Measurements from ENCODE around the gene ANK2. TPM values are rescaled to one million over a fixed set of nuclear protein-coding genes. Genes with fewer than 3 reads are reported as not detected.
A peak's percentile ranks its signal among the peaks of the same experiment; 100 is the strongest.

Gene ANK2
- total RNA-seq, 2 donors from 2014 or later: 9.9 to 11.5 TPM

DNA sequence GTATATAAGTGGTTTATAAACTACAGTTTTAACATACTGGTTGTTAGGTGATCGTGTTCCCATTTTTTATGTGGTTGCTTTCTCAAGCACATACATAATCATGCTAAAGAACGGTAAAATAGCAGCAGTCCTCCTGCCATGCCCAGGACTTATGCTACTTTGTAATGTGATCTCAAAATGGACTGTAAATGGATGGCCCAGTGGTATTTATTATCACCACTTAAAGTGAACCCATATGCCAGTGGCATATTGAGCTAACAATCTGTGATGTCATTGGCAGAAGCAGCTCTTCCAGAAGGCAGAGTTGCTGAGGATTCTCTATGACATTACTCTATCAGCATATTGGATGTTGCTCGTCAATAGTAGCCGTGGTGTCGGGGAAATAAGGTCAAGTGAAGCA, 28.6 kb downstream of the ANK2 start:
- DNase-seq (no peak), ATAC-seq (no peak)
- H3K27me3 ChIP-seq: no peaks in the 10 kb centered on the region
- no peak for TF ChIP-seq POLR2A (IDR thresholded peaks at IDR 0.05)
- no peaks in the 10 kb centered on the region for H3K4me1 ChIP-seq
- no peak overlapping the region for H3K27ac ChIP-seq
- no peaks in the 10 kb centered on the region for H3K9me3 ChIP-seq
- intact Hi-C loops (cut with DNase I): no loop called here
- 84 to 88% methylated on average over 5 of the region's 5 CpGs for WGBS, 2 donors
- no peak overlapping the region for H3K4me3 ChIP-seq
- no peaks in the 10 kb centered on the region for H3K36me3 ChIP-seq (replicated peaks in 1 of 2; ENCODE audit: insufficient read depth in 1 of 2, low read depth in 2 of 2)

GRCh38 chr4:113080050-113080449, 30.6 kb downstream of the ANK2 start:
- ATAC-seq: peak; percentile 38
- Histone ChIP-seq H3K36me3 (replicated peaks in 1 of 2; ENCODE audit: insufficient read depth in 1 of 2, low read depth in 2 of 2) (no peaks in the 10 kb centered on the region), H3K4me3 (no peak overlapping the region), H3K9me3 (no peaks in the 10 kb centered on the region), H3K27me3 (no peaks in the 10 kb centered on the region), H3K27ac (no peak overlapping the region), H3K4me1 (no peaks in the 10 kb centered on the region)
- WGBS, 2 donors: 60 to 79% methylated on average over 9 of the region's 9 CpGs
- intact Hi-C loops (cut with DNase I): no loop called here
- DNase-seq: no peak
- TF ChIP-seq CTCF (IDR thresholded peaks at IDR 0.05) (no peak), POLR2A (IDR thresholded peaks at IDR 0.05) (no peak)

DNA sequence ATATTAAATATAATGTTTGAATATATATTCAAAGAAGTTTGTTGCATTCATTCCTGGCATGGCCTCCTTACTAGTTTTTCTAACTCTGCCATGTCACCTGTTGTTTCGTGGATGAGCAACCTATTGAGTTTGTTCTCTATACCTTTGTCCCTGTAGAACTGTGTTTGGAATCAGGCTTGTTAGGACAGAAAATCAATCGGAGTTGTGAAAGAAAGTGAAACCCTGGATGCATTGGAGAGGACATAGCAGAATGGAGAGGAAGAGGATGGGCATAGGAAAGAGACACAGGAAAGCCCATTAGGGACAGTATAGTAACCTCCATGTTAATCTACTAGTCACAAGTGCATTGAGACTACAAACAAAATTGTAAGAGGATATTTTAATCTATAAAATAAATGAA, 31.2 kb downstream of the ANK2 start:
- intact Hi-C loops (cut with DNase I): no loop called here
- H3K27me3 ChIP-seq: no peaks in the 10 kb centered on the region
- no peaks in the 10 kb centered on the region for H3K9me3 ChIP-seq
- DNase-seq (no peak), ATAC-seq (no peak)
- WGBS, 2 donors: 42 to 44% methylated on average over 2 of the region's 2 CpGs
- H3K4me1 ChIP-seq: no peaks in the 10 kb centered on the region
- H3K27ac ChIP-seq: no peak overlapping the region
- no peak for TF ChIP-seq POLR2A (IDR thresholded peaks at IDR 0.05)
- TF ChIP-seq CTCF (IDR thresholded peaks at IDR 0.05): no peak
- no peak overlapping the region for H3K4me3 ChIP-seq
- H3K36me3 ChIP-seq (replicated peaks in 1 of 2; ENCODE audit: insufficient read depth in 1 of 2, low read depth in 2 of 2): no peaks in the 10 kb centered on the region

DNA sequence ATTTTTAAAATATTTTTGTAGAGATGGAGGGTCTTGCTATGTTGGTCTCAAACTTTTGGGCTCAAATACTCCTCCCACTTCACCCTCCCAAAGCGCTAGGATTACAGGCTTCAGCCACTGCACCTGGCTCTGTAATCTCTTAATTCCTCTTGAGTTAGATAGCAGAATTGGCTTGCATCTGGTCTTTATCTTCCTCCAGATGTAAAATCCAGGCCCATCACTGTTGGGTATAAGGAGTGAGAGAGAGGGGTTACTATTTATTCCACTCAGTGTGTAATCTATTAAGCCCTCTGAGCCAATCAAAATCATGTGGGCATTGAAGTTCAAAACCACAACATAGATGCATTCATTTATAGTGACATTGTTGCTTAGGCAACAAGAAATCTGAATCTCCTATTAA, 33.9 kb downstream of the ANK2 start:
- Histone ChIP-seq H3K27me3 (no peaks in the 10 kb centered on the region), H3K4me1 (no peaks in the 10 kb centered on the region), H3K27ac (no peak overlapping the region), H3K4me3 (no peak overlapping the region), H3K9me3 (no peaks in the 10 kb centered on the region), H3K36me3 (replicated peaks in 1 of 2; ENCODE audit: insufficient read depth in 1 of 2, low read depth in 2 of 2) (no peaks in the 10 kb centered on the region)
- no peak for TF ChIP-seq CTCF (IDR thresholded peaks at IDR 0.05)
- TF ChIP-seq POLR2A (IDR thresholded peaks at IDR 0.05): no peak
- intact Hi-C loops (cut with DNase I): no loop called here
- WGBS, 2 donors: 67 to 100% methylated on average over 1 of the region's 1 CpG
- ATAC-seq (no peak), DNase-seq (no peak)

DNA sequence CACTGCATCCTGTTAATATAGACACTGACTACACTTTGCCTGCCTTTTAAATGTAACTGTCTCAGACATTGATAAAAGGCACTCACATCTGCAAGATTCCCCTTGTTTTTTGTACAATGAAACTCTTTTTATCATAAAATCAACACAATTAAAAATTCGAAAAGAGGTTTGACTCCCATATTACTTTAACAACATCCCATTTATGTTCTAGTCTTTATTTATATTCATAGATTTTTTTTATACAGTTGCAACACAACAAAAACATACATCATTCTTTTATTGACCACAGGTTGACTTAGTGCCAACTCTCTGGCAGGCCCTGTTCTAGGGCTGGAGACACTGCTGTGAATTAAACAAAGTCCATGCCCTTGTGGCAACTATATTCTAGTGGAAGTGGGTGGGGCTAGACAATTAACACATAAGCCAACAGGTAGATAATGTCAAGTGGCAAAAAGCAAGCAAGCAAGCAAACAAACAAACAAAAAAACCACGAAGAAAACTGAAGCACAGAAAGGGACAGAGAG, 36.8 kb downstream of the ANK2 start:
- intact Hi-C loops (cut with DNase I): no loop called here
- Histone ChIP-seq H3K4me3 (no peak overlapping the region), H3K36me3 (replicated peaks in 1 of 2; ENCODE audit: insufficient read depth in 1 of 2, low read depth in 2 of 2) (no peaks in the 10 kb centered on the region), H3K27me3 (no peaks in the 10 kb centered on the region), H3K9me3 (no peaks in the 10 kb centered on the region), H3K27ac (no peak overlapping the region), H3K4me1 (no peaks in the 10 kb centered on the region)
- DNase-seq: no peak
- 34 to 35% methylated on average over 2 of the region's 2 CpGs for WGBS, 2 donors
- TF ChIP-seq CTCF (IDR thresholded peaks at IDR 0.05) (no peak), POLR2A (IDR thresholded peaks at IDR 0.05) (no peak)
- ATAC-seq: no peak
